A673 (cell line): ENCODE results near the gene STIMATE. TPM values are rescaled to one million over a fixed set of nuclear protein-coding genes. Genes with fewer than 3 reads are reported as not detected.

ENCODE experiments used
- BruUV-seq: library from RNA; stranded (reverse); fragments of 400-500 nt; replicated peaks from 2 replicates; lab custom pipeline; 2021; lab: Mats Ljungman, UMichigan
- CTCF ChIA-PET: fragments of 300-600 bp; sonication (Branson Sonifier 250); formaldehyde crosslinking; loops from one replicate; lab custom pipeline; 2022; ENCODE audit warnings: antibody characterized with exemption; lab: Charles Lee
- POLR2A ChIA-PET: fragments of 300-600 bp; sonication (Branson Sonifier 250); formaldehyde crosslinking; loops from one replicate; lab custom pipeline; 2022; ENCODE audit warnings: antibody characterized with exemption; ENCODE audit not compliant: low non-redundant PET; lab: Charles Lee
- DNase-seq: peaks from one replicate; pipeline ENCODE4 v3.0.0-alpha.2; 2015; ENCODE audit warnings: low spot score
- H3K27ac ChIP-seq: fragments of 200-600 bp; sonication (generic); 2 replicates; pipeline ENCODE4 v1.5.1; 2016; ENCODE audit warnings: mixed run types, low read depth, mild to moderate bottlenecking, mixed read lengths, antibody characterized with exemption, low read length; ENCODE audit not compliant: poor library complexity, severe bottlenecking
- H3K27me3 ChIP-seq: fragments of 200-600 bp; sonication (generic); replicated peaks from 2 replicates; pipeline ENCODE4 v1.6.1; 2017; ENCODE audit warnings: mixed run types, low read depth, mild to moderate bottlenecking, mixed read lengths, antibody characterized with exemption, low read length; ENCODE audit not compliant: insufficient read depth, poor library complexity
- H3K36me3 ChIP-seq: fragments of 200-600 bp; sonication (generic); 2 replicates; pipeline ENCODE4 v1.6.1; 2016; ENCODE audit warnings: mixed run types, mild to moderate bottlenecking, mixed read lengths, antibody characterized with exemption, low read length; ENCODE audit not compliant: insufficient read depth, poor library complexity, severe bottlenecking
- H3K4me1 ChIP-seq: fragments of 200-600 bp; sonication (generic); 2 replicates; pipeline ENCODE4 v1.6.1; 2017; ENCODE audit warnings: mixed run types, mild to moderate bottlenecking, mixed read lengths, antibody characterized with exemption, low read length; ENCODE audit not compliant: insufficient read depth, poor library complexity, severe bottlenecking
- H3K4me3 ChIP-seq: fragments of 200-600 bp; sonication (generic); 2 replicates; pipeline ENCODE4 v1.5.1; 2016; ENCODE audit warnings: low read depth, mixed run types, mild to moderate bottlenecking, mixed read lengths, low read length; ENCODE audit not compliant: poor library complexity, severe bottlenecking
- H3K9me3 ChIP-seq: fragments of 200-600 bp; sonication (generic); 2 replicates; pipeline ENCODE4 v1.6.1; 2016; ENCODE audit warnings: mixed run types, low read depth, mild to moderate bottlenecking, mixed read lengths, antibody characterized with exemption, low read length; ENCODE audit not compliant: poor library complexity, severe bottlenecking
- CTCF ChIP-seq: fragments of 300-800, 200-600 bp; sonication (generic); conservative IDR thresholded peaks from 2 replicates; pipeline ENCODE4 v1.5.1; 2017; ENCODE audit warnings: low read depth, mild to moderate bottlenecking, antibody characterized with exemption, low read length, moderate library complexity, mixed read lengths
- EZH2 ChIP-seq: fragments of 200-600 bp; sonication (generic); IDR thresholded peaks from 2 replicates; pipeline ENCODE4 v1.6.1; 2017; ENCODE audit warnings: borderline replicate concordance, low read depth, mild to moderate bottlenecking, mixed read lengths, antibody characterized with exemption, low read length; ENCODE audit not compliant: poor library complexity, severe bottlenecking
- intact Hi-C: fragments of 100-400 bp; cut with micrococcal nuclease; formaldehyde crosslinking; loops from one replicate; pipeline ENCODE4 v1.10.0; 2022; ENCODE audit not compliant: unreplicated experiment
- total RNA-seq: library from RNA; stranded (reverse); gene quantifications from 2 replicates; pipeline ENCODE4 v1.2.3, GENCODE V29; 2021

STIMATE gene
- total RNA-seq, 1 experiment from 2014 or later = 11.3 TPM

- Histone ChIP-seq H3K36me3 (no peaks in the 10 kb centered on the region), H3K27ac (no peak overlapping the region), H3K27me3 (no peaks in the 10 kb centered on the region), H3K4me1 (no peaks in the 10 kb centered on the region), H3K4me3 (no peak overlapping the region), H3K9me3 (no peaks in the 10 kb centered on the region)
- intact Hi-C loops = no loop called here
- DNase-seq = no peak
- TF ChIP-seq CTCF (no peak), EZH2 (no peak)
- ChIA-PET CTCF (no interaction called here), POLR2A (no interaction called here)
- no TSS peak for BruUV-seq
These were observed 26.9 kb downstream of the STIMATE start for GRCh38 chr3:52870471-52870870.

GRCh38 chr3:52866427-52866826 is 30.9 kb downstream of the STIMATE start:
- CTCF ChIA-PET = no interaction called here
- no peak for TF ChIP-seq EZH2
- no peak for TF ChIP-seq CTCF
- Histone ChIP-seq H3K27ac (no peak overlapping the region), H3K4me1 (no peaks in the 10 kb centered on the region), H3K27me3 (no peaks in the 10 kb centered on the region), H3K36me3 (no peaks in the 10 kb centered on the region), H3K4me3 (no peak overlapping the region), H3K9me3 (no peaks in the 10 kb centered on the region)
- BruUV-seq = no TSS peak
- intact Hi-C loops = no loop called here
- POLR2A ChIA-PET = no interaction called here
- no peak for DNase-seq

- Histone ChIP-seq H3K9me3 (no peaks in the 10 kb centered on the region), H3K27ac (no peak overlapping the region), H3K4me1 (no peaks in the 10 kb centered on the region), H3K36me3 (no peaks in the 10 kb centered on the region), H3K27me3 (no peaks in the 10 kb centered on the region), H3K4me3 (no peak overlapping the region)
- intact Hi-C loops = no loop called here
- BruUV-seq = no TSS peak
- no peak for DNase-seq
- ChIA-PET CTCF (no interaction called here), POLR2A (no interaction called here)
- TF ChIP-seq CTCF = no peak
- TF ChIP-seq EZH2 = no peak
These were observed 31.4 kb downstream of the STIMATE start for GRCh38 chr3:52865994-52866393.
